Keratinocyte (primary cell): Measurements from ENCODE around the gene CCDC148.

Source experiments
- CTCF ChIP-seq, 3 experiments: IDR thresholded peaks in 1 of 3; conservative IDR thresholded peaks in 1 of 3; optimal IDR thresholded peaks in 1 of 3; 2 replicates in 2 of 3; 3 replicates in 1 of 3; pipeline versions ENCODE3 to v1.5.1; 2011; ENCODE audit warnings: low read length in 3 of 3, mild to moderate bottlenecking in 3 of 3, moderate library complexity in 2 of 3, control low read depth in 1 of 3, inconsistent platforms in 1 of 3; ENCODE audit not compliant: insufficient read depth in 2 of 3; ENCODE audit errors: extremely low read depth in 1 of 3
- EZH2 ChIP-seq: IDR thresholded peaks from one replicate; pipeline ENCODE4 v1.6.1; 2012; ENCODE audit warnings: inconsistent platforms, mild to moderate bottlenecking, low read length, moderate library complexity

- TF ChIP-seq CTCF (optimal IDR thresholded peaks at IDR 0.05 in 1 of 3, IDR thresholded peaks at IDR 0.05 in 1 of 3, conservative IDR thresholded peaks at IDR 0.05 in 1 of 3; ENCODE audit: extremely low read depth in 1 of 3, insufficient read depth in 2 of 3, low read length in 3 of 3) (no peak), EZH2 (no peak)
Observed at GRCh38 chr2:158184001-158184400, 272.6 kb downstream of the CCDC148 start.
